HG03520 (cell line): ENCODE results near the gene SLC4A11.

ENCODE experiments used
- ATAC-seq: cut with Tn5 transposase; IDR thresholded peaks from one replicate; pipeline ENCODE4 v1.9.1; 2021; ENCODE audit warnings: mild to moderate bottlenecking, moderate library complexity; ENCODE audit not compliant: unreplicated experiment

Gene SLC4A11

GRCh38 chr20:3177746-3178485 is 61.1 kb downstream of the SLC4A11 start:
- no peak for ATAC-seq
